SK-N-SH (cell line): ENCODE results near the gene EDA. TPM values are rescaled to one million over a fixed set of nuclear protein-coding genes. Genes with fewer than 3 reads are reported as not detected.

Source experiments
- CTCF ChIA-PET: fragments of 300-600, 350-600 bp; formaldehyde crosslinking; extraction: SDS; loops from one replicate; lab custom pipeline; 2021; lab: Yijun Ruan, JAX
- POLR2A ChIA-PET: fragments of 350-600 bp; sonication (Branson Sonifier 250); formaldehyde crosslinking; extraction: SDS; loops from one replicate; lab custom pipeline; 2020; ENCODE audit warnings: antibody characterized with exemption, inconsistent platforms; lab: Yijun Ruan, JAX
- DNase-seq: peaks from one replicate; pipeline ENCODE4 v3.0.0; 2012
- H2AFZ ChIP-seq: fragments of 200-600 bp; sonication (generic); 2 replicates; pipeline ENCODE4 v1.8.1; 2016; ENCODE audit warnings: antibody characterized with exemption, mild to moderate bottlenecking, low read depth
- H3F3A ChIP-seq: fragments of 200-600 bp; sonication (generic); replicated peaks from 2 replicates; pipeline ENCODE3; 2016; ENCODE audit warnings: antibody characterized with exemption, mild to moderate bottlenecking; ENCODE audit not compliant: insufficient read depth
- H3K27ac ChIP-seq, 2 experiments: fragments of 200-500 bp in 1 of 2; fragments of 200-600 bp in 1 of 2; sonication (Bioruptor generic) in 1 of 2; sonication (generic), shearing (Covaris generic) in 1 of 2; 2 replicates each; pipeline versions ENCODE4 v1.5.1 to v1.6.1; 2014 to 2016; ENCODE audit warnings: low read depth in 2 of 2, inconsistent platforms in 1 of 2, low read length in 1 of 2, mild to moderate bottlenecking in 1 of 2, mixed read lengths in 1 of 2
- H3K27me3 ChIP-seq: fragments of 200-600 bp; sonication (generic), shearing (Covaris generic); 2 replicates; pipeline ENCODE4 v1.6.1; 2016; ENCODE audit warnings: mixed run types; ENCODE audit not compliant: insufficient read depth
- H3K36me3 ChIP-seq, 2 experiments: fragments of 200-500 bp in 1 of 2; fragments of 200-600 bp in 1 of 2; sonication (Bioruptor generic) in 1 of 2; sonication (generic) in 1 of 2; replicated peaks in 1 of 2; 2 replicates each; pipeline versions ENCODE3 to v1.5.1; 2014 to 2016; ENCODE audit warnings: low read length in 1 of 2, mild to moderate bottlenecking in 1 of 2; ENCODE audit not compliant: insufficient read depth in 2 of 2, control insufficient read depth in 1 of 2
- H3K4me1 ChIP-seq, 2 experiments: fragments of 200-500 bp in 1 of 2; fragments of 200-600 bp in 1 of 2; sonication (Bioruptor generic) in 1 of 2; sonication (generic), shearing (Covaris generic) in 1 of 2; 2 replicates each; pipeline versions ENCODE4 v1.5.1 to v1.6.1; 2014 to 2016; ENCODE audit warnings: low read depth in 1 of 2, low read length in 1 of 2, mixed run types in 1 of 2; ENCODE audit not compliant: insufficient read depth in 2 of 2, control insufficient read depth in 1 of 2
- H3K4me2 ChIP-seq: fragments of 200-600 bp; sonication (generic), shearing (Covaris generic); 2 replicates; pipeline ENCODE4 v1.6.1; 2017; ENCODE audit warnings: mixed run types
- H3K4me3 ChIP-seq, 2 experiments: fragments of 200-500 bp in 1 of 2; fragments of 200-600 bp in 1 of 2; sonication (Bioruptor generic) in 1 of 2; sonication (generic), shearing (Covaris generic) in 1 of 2; 2 replicates each; pipeline versions ENCODE4 v1.5.1 to v1.8.1; 2014 to 2016; ENCODE audit warnings: low read depth in 2 of 2, inconsistent platforms in 1 of 2, low read length in 1 of 2, mild to moderate bottlenecking in 1 of 2, mixed read lengths in 1 of 2, moderate library complexity in 1 of 2
- H3K79me2 ChIP-seq: fragments of 200-600 bp; sonication (generic); 2 replicates; pipeline ENCODE4 v1.8.1; 2017; ENCODE audit warnings: mild to moderate bottlenecking; ENCODE audit not compliant: insufficient read depth
- H3K9ac ChIP-seq: fragments of 200-600 bp; sonication (generic); 2 replicates; pipeline ENCODE4 v1.6.1; 2017; ENCODE audit warnings: mixed run types
- H3K9me2 ChIP-seq: fragments of 200-600 bp; sonication (generic); 2 replicates; pipeline ENCODE4 v1.6.1; 2017; ENCODE audit warnings: mixed run types
- H3K9me3 ChIP-seq: fragments of 200-600 bp; sonication (generic); 2 replicates; pipeline ENCODE4 v1.6.1; 2017; ENCODE audit warnings: mixed run types, mild to moderate bottlenecking, moderate library complexity
- H4K20me1 ChIP-seq: fragments of 200-600 bp; sonication (generic); 2 replicates; pipeline ENCODE4 v1.6.1; 2017; ENCODE audit warnings: mild to moderate bottlenecking, mixed run types; ENCODE audit not compliant: insufficient read depth
- ELF1 ChIP-seq: IDR thresholded peaks from 2 replicates; pipeline ENCODE4 v1.4.0; 2012
- EP300 ChIP-seq, 2 experiments: IDR thresholded peaks; 2 replicates each; pipeline versions ENCODE4 v1.4.0 to v1.6.1; 2012; ENCODE audit warnings: borderline replicate concordance in 1 of 2, low read depth in 1 of 2, low read length in 1 of 2
- EZH2phosphoT487 ChIP-seq: fragments of 200-600 bp; sonication (generic); IDR thresholded peaks from 2 replicates; pipeline ENCODE4 v1.6.1; 2017; ENCODE audit warnings: low read depth, mixed run types, mild to moderate bottlenecking, antibody characterized with exemption, moderate library complexity, borderline replicate concordance
- FOSL2 ChIP-seq: IDR thresholded peaks from 2 replicates; pipeline ENCODE4 v1.4.0; 2012; ENCODE audit warnings: low read depth, mild to moderate bottlenecking, moderate library complexity, borderline replicate concordance
- FOXJ3 ChIP-seq: sonication (generic); formaldehyde crosslinking; IDR thresholded peaks from 2 replicates; pipeline ENCODE4 v1.5.1; 2020; ENCODE audit warnings: mild to moderate bottlenecking, missing genetic modification reagents
- IRF3 ChIP-seq: fragments of 150-350 bp; IDR thresholded peaks from 2 replicates; pipeline ENCODE4 v1.6.1; 2016; ENCODE audit warnings: mild to moderate bottlenecking, low read depth, low read length
- MAX ChIP-seq: IDR thresholded peaks from 2 replicates; pipeline ENCODE4 v1.4.0; 2012; ENCODE audit warnings: low read depth
- MEF2A ChIP-seq: IDR thresholded peaks from 2 replicates; pipeline ENCODE4 v1.4.0; 2012; ENCODE audit warnings: low read depth, borderline replicate concordance
- MXI1 ChIP-seq: IDR thresholded peaks from 2 replicates; pipeline ENCODE4 v1.6.1; 2012; ENCODE audit warnings: mild to moderate bottlenecking, low read depth, low read length, improper control_type of control experiment
- NFIC ChIP-seq: IDR thresholded peaks from 2 replicates; pipeline ENCODE4 v1.4.0; 2012; ENCODE audit warnings: borderline replicate concordance
- NRF1 ChIP-seq: IDR thresholded peaks from 2 replicates; pipeline ENCODE4 v1.6.1; 2012; ENCODE audit warnings: low read depth, mild to moderate bottlenecking, low read length
- POLR2AphosphoS5 ChIP-seq: IDR thresholded peaks from 2 replicates; pipeline ENCODE4 v1.6.1; 2012; ENCODE audit warnings: low read depth, low read length
- RAD21 ChIP-seq: IDR thresholded peaks from 2 replicates; pipeline ENCODE4 v1.6.1; 2012; ENCODE audit warnings: mild to moderate bottlenecking, low read length
- RFX5 ChIP-seq: IDR thresholded peaks from 2 replicates; pipeline ENCODE4 v1.6.1; 2012; ENCODE audit warnings: mild to moderate bottlenecking, improper control_type of control experiment, low read length
- RXRA ChIP-seq: IDR thresholded peaks from 2 replicates; pipeline ENCODE4 v1.4.0; 2012; ENCODE audit warnings: low read depth, mild to moderate bottlenecking, borderline replicate concordance
- SIN3A ChIP-seq: IDR thresholded peaks from 2 replicates; pipeline ENCODE4 v1.6.1; 2012; ENCODE audit warnings: low read depth, mild to moderate bottlenecking, low read length, moderate library complexity, borderline replicate concordance
- SMC3 ChIP-seq: IDR thresholded peaks from 2 replicates; pipeline ENCODE4 v1.6.1; 2012; ENCODE audit warnings: low read depth, low read length, improper control_type of control experiment
- TEAD4 ChIP-seq: IDR thresholded peaks from 2 replicates; pipeline ENCODE4 v1.4.0; 2012; ENCODE audit warnings: mild to moderate bottlenecking, borderline replicate concordance; ENCODE audit not compliant: insufficient read depth
- WGBS: methylation state at CpG from one replicate; pipeline ENCODE4 v1.1.6; 2017; ENCODE audit warnings: low lambda C conversion rate; 5-methylcytosine and 5-hydroxymethylcytosine counted together
- polyA plus RNA-seq, 3 experiments: library from polyadenylated mRNA; depleted of rRNA; stranded (reverse); fragments of >200 nt; gene quantifications; 2 replicates each; pipeline ENCODE4 v1.2.3, GENCODE V29; 2012
- TF ChIP-seq, protein P1 (sequence below): IDR thresholded peaks from 2 replicates; pipeline ENCODE4 v1.6.1; 2012; ENCODE audit warnings: mild to moderate bottlenecking, low read depth, low read length, moderate library complexity
- TF ChIP-seq, protein P2 (sequence below): IDR thresholded peaks from 2 replicates; pipeline ENCODE4; 2012

EDA gene
- polyA plus RNA-seq, 1 of the 3 experiments (the other 2 are of a cell fraction), result 0.02 TPM

DNA sequence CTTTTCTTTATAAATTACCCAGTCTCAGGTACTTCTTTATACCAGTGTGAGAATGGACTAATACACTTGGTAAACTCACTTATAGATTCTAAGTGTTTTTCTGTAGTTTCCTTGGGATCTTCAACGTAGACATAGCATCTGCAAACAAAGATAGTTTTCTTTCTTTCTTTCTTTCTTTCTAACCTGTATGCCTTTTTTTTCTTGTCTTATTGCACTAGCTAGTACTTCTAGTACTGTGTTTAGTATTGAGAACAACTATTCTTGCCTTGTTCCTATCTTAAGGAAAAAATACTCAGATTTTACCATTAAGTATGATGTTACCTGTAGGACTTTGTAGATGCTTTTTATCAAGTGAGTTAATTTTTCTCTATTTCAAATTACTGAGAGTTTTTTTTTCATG lies 102.2 kb downstream of the EDA start:
- Histone ChIP-seq H3K27me3 (no peaks in the 10 kb centered on the region), H3K9me2 (no peaks in the 10 kb centered on the region), H2AFZ (no peak overlapping the region), H3K4me3 (no peak overlapping the region), H3K9me3 (peaks cover 11% of the 10 kb centered on the region), H3K27ac (no peak overlapping the region), H3K4me1 (no peaks in the 10 kb centered on the region), H3F3A (no peaks in the 10 kb centered on the region), H4K20me1 (no peaks in the 10 kb centered on the region), H3K36me3 (no peaks in the 10 kb centered on the region), H3K9ac (no peak overlapping the region), H3K79me2 (no peaks in the 10 kb centered on the region), H3K4me2 (no peak overlapping the region)
- DNase-seq, result no peak
- WGBS, result 0% methylated on average over 1 of the region's 1 CpG
- ChIA-PET POLR2A (no interaction called here), CTCF (no interaction called here)
- TF ChIP-seq, protein P1, sequence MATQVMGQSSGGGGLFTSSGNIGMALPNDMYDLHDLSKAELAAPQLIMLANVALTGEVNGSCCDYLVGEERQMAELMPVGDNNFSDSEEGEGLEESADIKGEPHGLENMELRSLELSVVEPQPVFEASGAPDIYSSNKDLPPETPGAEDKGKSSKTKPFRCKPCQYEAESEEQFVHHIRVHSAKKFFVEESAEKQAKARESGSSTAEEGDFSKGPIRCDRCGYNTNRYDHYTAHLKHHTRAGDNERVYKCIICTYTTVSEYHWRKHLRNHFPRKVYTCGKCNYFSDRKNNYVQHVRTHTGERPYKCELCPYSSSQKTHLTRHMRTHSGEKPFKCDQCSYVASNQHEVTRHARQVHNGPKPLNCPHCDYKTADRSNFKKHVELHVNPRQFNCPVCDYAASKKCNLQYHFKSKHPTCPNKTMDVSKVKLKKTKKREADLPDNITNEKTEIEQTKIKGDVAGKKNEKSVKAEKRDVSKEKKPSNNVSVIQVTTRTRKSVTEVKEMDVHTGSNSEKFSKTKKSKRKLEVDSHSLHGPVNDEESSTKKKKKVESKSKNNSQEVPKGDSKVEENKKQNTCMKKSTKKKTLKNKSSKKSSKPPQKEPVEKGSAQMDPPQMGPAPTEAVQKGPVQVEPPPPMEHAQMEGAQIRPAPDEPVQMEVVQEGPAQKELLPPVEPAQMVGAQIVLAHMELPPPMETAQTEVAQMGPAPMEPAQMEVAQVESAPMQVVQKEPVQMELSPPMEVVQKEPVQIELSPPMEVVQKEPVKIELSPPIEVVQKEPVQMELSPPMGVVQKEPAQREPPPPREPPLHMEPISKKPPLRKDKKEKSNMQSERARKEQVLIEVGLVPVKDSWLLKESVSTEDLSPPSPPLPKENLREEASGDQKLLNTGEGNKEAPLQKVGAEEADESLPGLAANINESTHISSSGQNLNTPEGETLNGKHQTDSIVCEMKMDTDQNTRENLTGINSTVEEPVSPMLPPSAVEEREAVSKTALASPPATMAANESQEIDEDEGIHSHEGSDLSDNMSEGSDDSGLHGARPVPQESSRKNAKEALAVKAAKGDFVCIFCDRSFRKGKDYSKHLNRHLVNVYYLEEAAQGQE, result no peak
- TF ChIP-seq MXI1, result no peak
- no peak for TF ChIP-seq EP300 (IDR thresholded peaks at IDR 0.05; ENCODE audit: borderline replicate concordance in 1 of 2, low read depth in 1 of 2, low read length in 1 of 2)
- TF ChIP-seq RAD21, result no peak
- TF ChIP-seq, protein P2, sequence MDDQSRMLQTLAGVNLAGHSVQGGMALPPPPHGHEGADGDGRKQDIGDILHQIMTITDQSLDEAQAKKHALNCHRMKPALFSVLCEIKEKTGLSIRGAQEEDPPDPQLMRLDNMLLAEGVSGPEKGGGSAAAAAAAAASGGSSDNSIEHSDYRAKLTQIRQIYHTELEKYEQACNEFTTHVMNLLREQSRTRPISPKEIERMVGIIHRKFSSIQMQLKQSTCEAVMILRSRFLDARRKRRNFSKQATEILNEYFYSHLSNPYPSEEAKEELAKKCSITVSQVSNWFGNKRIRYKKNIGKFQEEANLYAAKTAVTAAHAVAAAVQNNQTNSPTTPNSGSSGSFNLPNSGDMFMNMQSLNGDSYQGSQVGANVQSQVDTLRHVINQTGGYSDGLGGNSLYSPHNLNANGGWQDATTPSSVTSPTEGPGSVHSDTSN, result no peak
- no peak for TF ChIP-seq RXRA
- TF ChIP-seq RFX5, result no peak
- TF ChIP-seq SIN3A, result no peak
- TF ChIP-seq IRF3, result no peak
- no peak for TF ChIP-seq ELF1

DNA sequence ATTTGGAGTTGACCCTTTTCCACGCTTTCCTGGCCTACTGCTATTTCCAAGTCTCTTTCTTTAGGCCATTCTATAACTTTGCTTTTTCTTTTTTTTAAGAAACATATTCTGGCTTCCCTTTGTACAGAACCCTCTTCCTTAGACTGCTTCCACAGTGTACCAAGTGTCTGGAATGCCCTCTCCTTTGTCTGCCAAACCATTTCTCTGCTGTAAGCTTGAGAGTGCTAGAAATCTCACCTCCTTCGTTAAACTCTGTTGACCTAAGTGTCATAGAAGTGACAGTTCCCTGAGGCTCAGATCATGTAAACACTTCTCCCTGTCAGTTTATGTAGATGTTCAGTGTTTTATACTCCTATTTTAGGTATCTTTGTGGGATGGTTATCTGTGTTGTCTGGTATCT lies 108.4 kb downstream of the EDA start:
- no peaks in the 10 kb centered on the region for H3K9me3 ChIP-seq
- H4K20me1 ChIP-seq, result no peaks in the 10 kb centered on the region
- H3K9me2 ChIP-seq, result no peaks in the 10 kb centered on the region
- ChIA-PET CTCF (interaction anchor here (0.6 kb wide), 1 partner anchor 998 kb away, joined by 3 read pairs; no protein-coding TSS in a partner anchor), POLR2A (no interaction called here)
- H3F3A ChIP-seq, result no peaks in the 10 kb centered on the region
- no peak overlapping the region for H2AFZ ChIP-seq
- WGBS, result 0% methylated on average over 2 of the region's 2 CpGs
- H3K36me3 ChIP-seq, result no peaks in the 10 kb centered on the region
- no peak overlapping the region for H3K27ac ChIP-seq
- no peaks in the 10 kb centered on the region for H3K4me1 ChIP-seq
- no peak for DNase-seq
- H3K27me3 ChIP-seq, result no peaks in the 10 kb centered on the region
- H3K9ac ChIP-seq, result no peak overlapping the region
- no peak overlapping the region for H3K4me3 ChIP-seq
- no peak overlapping the region for H3K4me2 ChIP-seq
- H3K79me2 ChIP-seq, result no peaks in the 10 kb centered on the region
- no peak for TF ChIP-seq MEF2A
- TF ChIP-seq TEAD4, result no peak
- TF ChIP-seq, protein P2, result no peak
- TF ChIP-seq NFIC, result no peak
- TF ChIP-seq EZH2phosphoT487, result no peak
- no peak for TF ChIP-seq NRF1
- TF ChIP-seq SMC3, result no peak
- TF ChIP-seq MAX, result no peak
- TF ChIP-seq SIN3A, result no peak
- no peak for TF ChIP-seq POLR2AphosphoS5
- TF ChIP-seq FOXJ3 (CRISPR knock-in tag), result no peak
- no peak for TF ChIP-seq IRF3
- TF ChIP-seq FOSL2, result no peak
